Spleen (tissue), 11 donors: ENCODE results near the gene DENND10. TPM values are rescaled to one million over a fixed set of nuclear protein-coding genes. Genes with fewer than 3 reads are reported as not detected.

ENCODE experiments used
- DNase-seq: peaks from one replicate; pipeline ENCODE4 v3.0.0-alpha.2; 2020
- H3K27ac ChIP-seq, 8 donors: fragments of 200-600 bp; sonication (generic) in 7 of 8; 1 replicate in 4 of 8; 2 replicates in 4 of 8; pipeline versions ENCODE4 v1.5.0 to v1.8.0; 2016 to 2021; ENCODE audit warnings: inconsistent platforms in 4 of 8, mild to moderate bottlenecking in 4 of 8, moderate library complexity in 1 of 8
- H3K27me3 ChIP-seq, 7 donors: fragments of 200-600 bp; sonication (generic) in 6 of 7; replicated peaks in 1 of 7; 1 replicate in 4 of 7; 2 replicates in 3 of 7; pipeline versions ENCODE4 v1.5.0 to v1.8.0; 2016 to 2021; ENCODE audit warnings: inconsistent platforms in 3 of 7, mild to moderate bottlenecking in 1 of 7
- H3K36me3 ChIP-seq, 6 donors: fragments of 200-600 bp; sonication (generic) in 5 of 6; 1 replicate in 4 of 6; 2 replicates in 2 of 6; pipeline versions ENCODE4 v1.5.0 to v1.8.0; 2016 to 2021; ENCODE audit warnings: inconsistent platforms in 2 of 6
- H3K4me1 ChIP-seq, 6 donors: fragments of 200-600 bp; sonication (generic) in 5 of 6; 1 replicate in 3 of 6; 2 replicates in 3 of 6; pipeline versions ENCODE4 v1.5.0 to v1.8.0; 2016 to 2021; ENCODE audit warnings: inconsistent platforms in 3 of 6
- H3K4me3 ChIP-seq, 8 donors: fragments of 200-600 bp; sonication (generic) in 7 of 8; 1 replicate in 4 of 8; 2 replicates in 4 of 8; pipeline versions ENCODE4 v1.5.0 to v1.8.0; 2016 to 2021; ENCODE audit warnings: inconsistent platforms in 4 of 8, mild to moderate bottlenecking in 4 of 8, moderate library complexity in 2 of 8
- H3K9me3 ChIP-seq, 8 donors: fragments of 200-600 bp; sonication (generic) in 7 of 8; 1 replicate in 4 of 8; 2 replicates in 4 of 8; pipeline versions ENCODE4 v1.5.0 to v1.8.0; 2016 to 2021; ENCODE audit warnings: inconsistent platforms in 4 of 8
- POLR2A ChIP-seq, 3 donors: fragments of 450-650 bp; IDR thresholded peaks; one replicate each; pipeline ENCODE4 v1.5.1; 2017; ENCODE audit warnings: antibody characterized with exemption in 3 of 3, mild to moderate bottlenecking in 1 of 3
- POLR2AphosphoS5 ChIP-seq, 3 donors: sonication (generic); formaldehyde crosslinking; IDR thresholded peaks; one replicate each; pipeline ENCODE4 v1.5.1; 2017; ENCODE audit warnings: antibody characterized with exemption in 3 of 3
- WGBS, 5 donors: extraction: QIAGEN DNeasy Blood & Tissue Kit in 3 of 5; methylation state at CpG; one replicate each; pipeline versions ENCODE4 v1.1.5 to v1.1.7; 2013 to 2018; 5-methylcytosine and 5-hydroxymethylcytosine counted together
- intact Hi-C: fragments of 100-400 bp; cut with DNase I; formaldehyde crosslinking; loops from one replicate; pipeline ENCODE4 v1.15.0; 2023; ENCODE audit warnings: low total_unique reads
- polyA plus RNA-seq, 3 donors: library from polyadenylated mRNA; stranded (reverse); fragments of 200-250 nt; gene quantifications; one replicate each; pipeline ENCODE4 v1.2.1, GENCODE V29; 2013
- total RNA-seq, 7 donors: library from RNA; depleted of rRNA in 3 of 7; stranded (reverse); fragments of >200 nt in 3 of 7; fragmentation: NEBNext Ultra II Directional in 4 of 7; extraction: Animal tissue kit (Norgen Biotek cat#: 25700) in 4 of 7; gene quantifications; one replicate each; pipeline versions ENCODE4 v1.1.0 to v1.2.1, GENCODE V29; 2016 to 2021
- TF ChIP-seq, protein P1 (sequence below), 11 experiments: fragments of 200-600 bp in 7 of 11; fragments of 450-650 bp in 4 of 11; sonication (generic) in 4 of 11; IDR thresholded peaks in 8 of 11; conservative IDR thresholded peaks in 3 of 11; 1 replicate in 7 of 11; 2 replicates in 4 of 11; pipeline versions ENCODE4 v1.4.0 to v1.8.0; 2016 to 2021; ENCODE audit warnings: antibody characterized with exemption in 11 of 11, inconsistent platforms in 4 of 11, mild to moderate bottlenecking in 1 of 11
- donor health status: healthy with polysubstance abuse.
- donor health status: DM: no; HTN: no; CAD: no; lungs with moderate emphysema.
- donor health status: DM: no; HTN: no; CAD: no.
- donor health status: Bipolar disorder and iron deficiency.
- donor health status: healthy.
- donor health status: DM: no; HTN: no; CAD: no.
- donor health status: DM: yes; HTN: yes; CAD: no.

Gene DENND10
- total and polyA plus RNA-seq, 10 donors: 11.3 to 57.0 (median 35.5) TPM

DNA sequence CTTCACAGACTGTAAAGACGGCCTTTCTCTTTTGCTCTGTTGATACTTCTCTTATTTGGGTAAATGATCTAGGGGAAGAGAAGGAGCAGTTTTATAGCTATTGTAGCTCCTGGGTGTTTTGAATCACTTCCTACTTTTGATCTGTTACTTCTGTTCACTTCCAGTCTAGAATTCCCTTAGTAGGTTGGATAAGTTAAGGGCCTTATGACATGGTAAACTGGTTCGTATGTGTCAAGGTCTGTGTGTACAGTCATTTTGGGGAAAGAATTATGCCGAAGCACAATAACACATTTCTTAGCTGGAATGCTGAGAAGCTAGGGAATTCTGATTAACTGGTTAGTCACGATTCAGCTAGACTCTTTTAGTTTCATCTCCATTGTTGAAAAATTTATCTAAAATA lies 8.1 kb downstream of the DENND10 start:
- TF ChIP-seq POLR2A (IDR thresholded peaks at IDR 0.05) (no peak), POLR2AphosphoS5 (IDR thresholded peaks at IDR 0.05) (no peak)
- TF ChIP-seq, protein P1, sequence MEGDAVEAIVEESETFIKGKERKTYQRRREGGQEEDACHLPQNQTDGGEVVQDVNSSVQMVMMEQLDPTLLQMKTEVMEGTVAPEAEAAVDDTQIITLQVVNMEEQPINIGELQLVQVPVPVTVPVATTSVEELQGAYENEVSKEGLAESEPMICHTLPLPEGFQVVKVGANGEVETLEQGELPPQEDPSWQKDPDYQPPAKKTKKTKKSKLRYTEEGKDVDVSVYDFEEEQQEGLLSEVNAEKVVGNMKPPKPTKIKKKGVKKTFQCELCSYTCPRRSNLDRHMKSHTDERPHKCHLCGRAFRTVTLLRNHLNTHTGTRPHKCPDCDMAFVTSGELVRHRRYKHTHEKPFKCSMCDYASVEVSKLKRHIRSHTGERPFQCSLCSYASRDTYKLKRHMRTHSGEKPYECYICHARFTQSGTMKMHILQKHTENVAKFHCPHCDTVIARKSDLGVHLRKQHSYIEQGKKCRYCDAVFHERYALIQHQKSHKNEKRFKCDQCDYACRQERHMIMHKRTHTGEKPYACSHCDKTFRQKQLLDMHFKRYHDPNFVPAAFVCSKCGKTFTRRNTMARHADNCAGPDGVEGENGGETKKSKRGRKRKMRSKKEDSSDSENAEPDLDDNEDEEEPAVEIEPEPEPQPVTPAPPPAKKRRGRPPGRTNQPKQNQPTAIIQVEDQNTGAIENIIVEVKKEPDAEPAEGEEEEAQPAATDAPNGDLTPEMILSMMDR (IDR thresholded peaks at IDR 0.05 in 8 of 11, conservative IDR thresholded peaks at IDR 0.05 in 3 of 11): no peak
- DNase-seq: no peak
- intact Hi-C loops: no loop called here
- Histone ChIP-seq H3K27me3 (no peaks in the 10 kb centered on the region), H3K4me3 (no peak overlapping the region), H3K9me3 (no peaks in the 10 kb centered on the region), H3K27ac (peak overlapping the region in 2 of 8 donors; percentile 13 to 15), H3K36me3 (peaks cover 0 to 84% (median 54%) of the 10 kb centered on the region in 6 donors), H3K4me1 (peaks cover 0 to 55% (median 9%) of the 10 kb centered on the region in 6 donors)
- WGBS, 5 donors: 80 to 94% (median 85%) methylated on average over 4 of the region's 4 CpGs

DNA sequence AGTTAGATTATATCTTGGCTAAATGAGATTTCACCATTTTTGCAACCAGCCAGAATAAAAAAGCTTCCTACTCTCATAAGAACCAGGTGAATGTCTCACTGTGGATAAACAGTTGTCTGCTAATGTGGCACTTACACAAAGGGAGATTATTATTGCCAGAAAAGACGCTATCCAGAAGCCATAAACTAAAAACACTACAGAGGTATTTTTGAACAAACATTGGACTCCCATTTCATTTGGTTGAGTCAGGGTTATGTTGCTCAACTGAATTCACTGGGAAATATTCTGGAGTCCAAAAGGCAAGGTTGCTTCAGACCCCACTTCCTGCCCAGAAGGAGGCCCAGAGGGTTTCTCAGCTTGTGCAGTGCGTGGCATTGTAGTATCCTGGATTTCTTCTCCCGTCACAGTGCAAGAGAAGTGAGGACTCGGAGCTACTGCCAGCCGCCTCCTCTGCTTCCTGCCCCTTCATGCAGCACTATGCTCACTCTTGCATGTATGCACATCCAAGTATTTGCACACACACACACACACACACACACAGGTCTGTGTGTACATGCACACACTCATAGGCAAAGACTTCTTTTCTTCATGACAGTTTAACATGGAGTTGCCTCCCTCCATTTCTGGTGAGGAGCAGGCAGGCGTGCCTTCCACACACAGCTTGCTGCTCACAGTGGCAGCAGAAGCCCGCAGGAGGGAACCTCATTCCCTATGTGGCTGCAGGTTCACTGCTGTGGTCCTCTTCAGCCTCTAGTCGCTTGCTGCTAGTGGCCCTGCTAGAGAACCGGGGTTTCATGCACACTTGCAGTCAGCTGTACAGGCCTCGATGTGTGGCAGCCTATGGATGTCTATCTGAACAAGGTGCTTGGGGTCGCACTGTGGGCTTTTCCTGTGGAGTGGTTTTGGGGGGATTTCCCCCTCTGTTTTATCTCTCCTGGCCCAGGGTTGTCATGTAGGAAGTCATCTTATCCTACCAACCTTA lies 10.1 kb downstream of the DENND10 start:
- DNase-seq: no peak
- WGBS, 5 donors: 49 to 68% (median 64%) methylated on average over 11 of the region's 11 CpGs
- Histone ChIP-seq H3K4me1 (peaks cover 0 to 37% (median 8%) of the 10 kb centered on the region in 6 donors), H3K27me3 (no peaks in the 10 kb centered on the region), H3K36me3 (peaks cover 0 to 90% (median 52%) of the 10 kb centered on the region in 6 donors), H3K9me3 (no peaks in the 10 kb centered on the region), H3K27ac (peak overlapping the region in 3 of 8 donors; percentile 39 to 48 (median 45)), H3K4me3 (no peak overlapping the region)
- intact Hi-C loops: no loop called here
- no peak for TF ChIP-seq POLR2AphosphoS5 (IDR thresholded peaks at IDR 0.05)
- TF ChIP-seq POLR2A (IDR thresholded peaks at IDR 0.05): no peak
- TF ChIP-seq, protein P1 (IDR thresholded peaks at IDR 0.05 in 8 of 11, conservative IDR thresholded peaks at IDR 0.05 in 3 of 11): no peak

DNA sequence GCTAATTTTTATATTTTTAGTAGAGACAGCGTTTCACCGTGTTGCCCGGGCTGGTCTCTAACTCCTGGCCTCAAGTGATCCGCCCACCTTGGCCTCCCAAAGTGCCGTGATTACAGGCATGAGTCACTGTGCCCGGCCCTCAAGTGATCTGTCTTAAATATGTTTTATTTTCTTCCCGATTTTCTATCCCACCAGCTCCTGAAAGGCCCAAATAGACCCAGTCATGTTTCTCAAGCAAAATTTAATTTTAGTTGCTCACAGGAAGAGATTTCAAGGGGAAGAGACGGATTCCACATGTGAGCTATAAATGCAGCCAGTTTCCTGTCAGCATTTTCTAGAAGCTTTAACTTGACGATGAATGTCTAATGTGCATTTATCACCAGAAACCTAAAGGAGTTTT lies 12.0 kb downstream of the DENND10 start:
- WGBS, 5 donors: 63 to 74% (median 68%) methylated on average over 9 of the region's 9 CpGs
- H3K27me3 ChIP-seq: no peaks in the 10 kb centered on the region
- peaks cover 0 to 90% (median 46%) of the 10 kb centered on the region in 6 donors for H3K36me3 ChIP-seq
- no peak for DNase-seq
- intact Hi-C loops: no loop called here
- peaks cover 0 to 45% (median 17%) of the 10 kb centered on the region in 6 donors for H3K4me1 ChIP-seq
- H3K27ac ChIP-seq: peak overlapping the region in 2 of 8 donors; percentile 34 to 36
- H3K9me3 ChIP-seq: no peaks in the 10 kb centered on the region
- TF ChIP-seq POLR2A (IDR thresholded peaks at IDR 0.05) (no peak), POLR2AphosphoS5 (IDR thresholded peaks at IDR 0.05) (no peak)
- TF ChIP-seq, protein P1 (IDR thresholded peaks at IDR 0.05 in 8 of 11, conservative IDR thresholded peaks at IDR 0.05 in 3 of 11): no peak
- H3K4me3 ChIP-seq: no peak overlapping the region
